GM18511 (cell line): ENCODE measurements around the gene AKR7A3.
A peak's percentile ranks its signal among the peaks of the same experiment; 100 is the strongest.
"Not testable (repeated sequence)": the region's sequence is repeated elsewhere in the genome, so short reads cannot be mapped to it uniquely, and the experiment has no call there.

ENCODE experiments used
- ATAC-seq: cut with Tn5 transposase; IDR thresholded peaks from one replicate; pipeline ENCODE4 v1.9.1; 2021; ENCODE audit warnings: mild to moderate bottlenecking, moderate library complexity; ENCODE audit not compliant: unreplicated experiment

AKR7A3 gene

GRCh38 chr1:19321071-19321470 is 32.5 kb upstream of the AKR7A3 start:
- no peak for ATAC-seq

- ATAC-seq: no peak
These were observed 30.6 kb upstream of the AKR7A3 start for GRCh38 chr1:19319196-19319595.

GRCh38 chr1:19317126-19317910 is 28.7 kb upstream of the AKR7A3 start:
- no peak for ATAC-seq

- peak; percentile 29 for ATAC-seq
These were observed 27.0 kb upstream of the AKR7A3 start for GRCh38 chr1:19315378-19316198.

- no peak for ATAC-seq
These were observed 25.7 kb upstream of the AKR7A3 start for GRCh38 chr1:19313961-19314882.

- ATAC-seq: no peak
These were observed 25.0 kb upstream of the AKR7A3 start for GRCh38 chr1:19313636-19313959.

GRCh38 chr1:19312782-19313635 is 24.4 kb upstream of the AKR7A3 start:
- ATAC-seq: peak; percentile 22

- ATAC-seq: peak; percentile 77
These were observed 23.6 kb upstream of the AKR7A3 start, which contains the start of the genes AKR7A2 and SLC66A1 for GRCh38 chr1:19311931-19312781. Gene AKR7A2, minus strand, starts transcription at chr1:19312144. Its CDS starts 20 bp downstream, at chr1:19312124. Gene SLC66A1, plus strand, starts transcription at chr1:19312326. Its CDS starts 5,352 bp downstream, at chr1:19317678.

GRCh38 chr1:19311503-19311930 is 22.9 kb upstream of the AKR7A3 start:
- ATAC-seq: peak; percentile 11

GRCh38 chr1:19310720-19311502 is 22.3 kb upstream of the AKR7A3 start:
- ATAC-seq: no peak

- ATAC-seq: no peak
These were observed 21.5 kb upstream of the AKR7A3 start for GRCh38 chr1:19310061-19310460.

- ATAC-seq: no peak
These were observed 20.7 kb upstream of the AKR7A3 start for GRCh38 chr1:19309123-19309813.

GRCh38 chr1:19308509-19308907 is 19.9 kb upstream of the AKR7A3 start:
- no peak for ATAC-seq

GRCh38 chr1:19307794-19308508 is 19.4 kb upstream of the AKR7A3 start:
- ATAC-seq: no peak

GRCh38 chr1:19306941-19307340 is 18.4 kb upstream of the AKR7A3 start:
- ATAC-seq: no peak

- ATAC-seq: no peak
These were observed 17.3 kb upstream of the AKR7A3 start for GRCh38 chr1:19305880-19306279.

GRCh38 chr1:19304081-19304480 is 15.5 kb upstream of the AKR7A3 start:
- ATAC-seq: not testable (repeated sequence)
